AG04450 (cell line): Measurements from ENCODE around the gene PEX11G. TPM values are rescaled to one million over a fixed set of nuclear protein-coding genes. Genes with fewer than 3 reads are reported as not detected.

ENCODE experiments used
- CTCF ChIA-PET: fragments of 300-600, 350-600 bp; formaldehyde crosslinking; extraction: SDS; loops from one replicate; lab custom pipeline; 2022; ENCODE audit warnings: antibody characterized with exemption, inconsistent platforms; lab: Charles Lee
- POLR2A ChIA-PET: fragments of 350-600 bp; formaldehyde crosslinking; extraction: SDS; loops from one replicate; lab custom pipeline; 2021; ENCODE audit warnings: antibody characterized with exemption, inconsistent platforms; lab: Yijun Ruan, JAX
- DNase-seq: peaks from one replicate; pipeline ENCODE4 v3.0.0-alpha.2; 2011; ENCODE audit warnings: low read depth, low spot score
- H3K27ac ChIP-seq: one replicate; pipeline ENCODE4 v1.5.1; 2012; ENCODE audit warnings: low read depth, low read length, control low read depth
- H3K27me3 ChIP-seq: one replicate; pipeline ENCODE4 v1.6.0; 2012; ENCODE audit warnings: low read length; ENCODE audit not compliant: control insufficient read depth, insufficient read depth
- H3K4me3 ChIP-seq: 2 replicates; pipeline ENCODE4 v1.5.1; 2011; ENCODE audit warnings: mild to moderate bottlenecking, low read depth, low read length, control low read depth
- H3K9me3 ChIP-seq: 2 replicates; pipeline ENCODE4 v1.5.1; 2012; ENCODE audit warnings: low read length; ENCODE audit not compliant: control insufficient read depth, insufficient read depth
- CTCF ChIP-seq: IDR thresholded peaks from 2 replicates; pipeline ENCODE4 v1.5.1; 2011; ENCODE audit warnings: low read depth, low read length, control low read depth, inconsistent platforms
- polyA plus RNA-seq: library from polyadenylated mRNA; depleted of rRNA; stranded (reverse); fragments of >200 nt; gene quantifications from 2 replicates; pipeline ENCODE4 v1.2.3, GENCODE V29; 2011

The PEX11G gene
- polyA plus RNA-seq, 1 experiment: 0.60 TPM

DNA sequence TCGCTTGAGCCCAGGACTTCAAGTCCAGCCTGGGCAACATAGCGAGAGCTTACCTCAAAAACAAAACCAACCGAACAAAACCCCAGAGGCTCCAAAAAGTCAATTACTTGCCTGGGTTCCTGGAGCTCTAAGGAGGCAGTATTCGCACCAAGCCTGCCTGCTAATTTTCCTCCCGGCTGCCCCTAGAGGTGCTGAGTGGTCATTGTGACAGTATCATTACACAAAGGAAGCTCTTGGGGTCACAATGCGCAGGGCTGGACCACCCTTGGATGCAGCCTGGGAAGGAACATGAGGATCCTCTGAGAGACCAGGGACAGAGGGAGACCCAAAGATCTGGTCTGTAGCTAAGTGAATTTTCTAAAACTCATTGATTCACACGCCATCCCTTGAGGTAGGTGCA lies 8.5 kb upstream of the PEX11G start:
- POLR2A ChIA-PET: interaction anchor here (0.6 kb wide), 1 partner anchor 828 kb away, joined by 4 read pairs; no protein-coding TSS in a partner anchor
- DNase-seq: no peak

DNA sequence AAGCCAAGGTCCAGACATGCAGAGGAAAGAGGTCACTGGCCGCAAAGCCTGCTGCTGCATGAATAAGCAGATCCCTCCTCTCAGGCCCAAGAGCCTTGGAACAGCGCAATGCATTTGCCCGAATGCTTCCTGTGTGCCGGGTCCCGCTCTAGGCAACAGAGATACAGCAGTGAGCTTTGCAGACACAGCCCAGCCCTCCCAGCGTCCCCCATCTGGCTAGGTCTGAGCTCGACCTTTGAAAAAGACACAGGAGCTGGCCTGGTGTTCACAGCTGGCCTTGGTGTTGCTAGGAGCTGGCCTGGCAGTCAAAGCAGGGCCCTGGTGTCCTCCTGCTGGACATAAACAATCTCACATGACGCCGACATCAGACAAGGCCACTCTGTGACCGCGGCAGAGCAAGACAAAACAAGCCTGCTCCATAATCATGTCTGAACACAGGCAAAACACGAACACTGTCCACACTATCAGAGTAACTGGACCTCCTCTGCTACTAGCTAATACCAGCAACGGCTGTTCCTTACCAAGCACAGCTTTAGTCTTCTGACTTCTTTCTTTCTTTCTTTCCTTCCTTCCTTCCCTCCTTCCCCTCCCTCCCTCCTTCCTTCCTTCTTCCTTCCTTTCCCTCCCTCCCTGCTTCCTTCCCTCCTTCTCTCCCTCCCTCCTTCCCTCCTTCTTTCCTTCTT lies 5.7 kb upstream of the PEX11G start:
- no peak for DNase-seq
- Histone ChIP-seq H3K27ac (peak overlapping the region; percentile 31), H3K27me3 (peaks cover 8% of the 10 kb centered on the region), H3K9me3 (no peaks in the 10 kb centered on the region), H3K4me3 (no peak overlapping the region)
- CTCF ChIA-PET: interaction anchor here (1.0 to 1.2 kb wide), 2 partner anchors 74 to 305 kb away, joined by 3 to 5 read pairs; no protein-coding TSS in a partner anchor
- POLR2A ChIA-PET: interaction anchor here (0.6 to 1.0 kb wide), 3 partner anchors 9 to 139 kb away, joined by 3 to 12 read pairs (median 6); no protein-coding TSS in a partner anchor
- no peak for TF ChIP-seq CTCF

More for the DNA sequence above, 8.5 kb upstream of the PEX11G start:
- Histone ChIP-seq H3K9me3 (no peaks in the 10 kb centered on the region; the same call in 1 of the 2 replicates), H3K4me3 (no peak overlapping the region), H3K27me3 (peaks cover 21% of the 10 kb centered on the region), H3K27ac (no peak overlapping the region)
- CTCF ChIA-PET: interaction anchor here (0.8 to 1.9 kb wide), 3 partner anchors 26 to 142 kb away, joined by 3 to 6 read pairs (median 4); no protein-coding TSS in a partner anchor
- TF ChIP-seq CTCF: peak; percentile 48

GRCh38 chr19:7492558-7492957 lies 3.7 kb upstream of the PEX11G start:
- Histone ChIP-seq H3K4me3 (no peak overlapping the region), H3K9me3 (no peaks in the 10 kb centered on the region), H3K27me3 (peaks cover 6% of the 10 kb centered on the region), H3K27ac (no peak overlapping the region)
- ChIA-PET POLR2A (no interaction called here), CTCF (no interaction called here)
- DNase-seq: no peak
- no peak for TF ChIP-seq CTCF

GRCh38 chr19:7492142-7492541 lies 3.3 kb upstream of the PEX11G start:
- CTCF ChIA-PET: no interaction called here
- no peak for DNase-seq
- Histone ChIP-seq H3K27ac (no peak overlapping the region), H3K4me3 (no peak overlapping the region), H3K9me3 (no peaks in the 10 kb centered on the region), H3K27me3 (peaks cover 4% of the 10 kb centered on the region)
- no peak for TF ChIP-seq CTCF
- POLR2A ChIA-PET: no interaction called here

- ChIA-PET CTCF (interaction anchor here (0.6 kb wide), 1 partner anchor 61 kb away, joined by 3 read pairs; no protein-coding TSS in a partner anchor), POLR2A (no interaction called here)
- no peak for DNase-seq
- no peak overlapping the region for H3K27ac ChIP-seq
- no peak overlapping the region for H3K4me3 ChIP-seq
- H3K9me3 ChIP-seq: no peaks in the 10 kb centered on the region
- TF ChIP-seq CTCF: no peak
- peaks cover 2% of the 10 kb centered on the region for H3K27me3 ChIP-seq
Observed at GRCh38 chr19:7489609-7490044, 792 bp upstream of the PEX11G start.
